ENCODE data around the gene KIF13A.
"Not testable (repeated sequence)": the region's sequence is repeated elsewhere in the genome, so short reads cannot be mapped to it uniquely, and the experiment has no call there.

The KIF13A gene

DNA sequence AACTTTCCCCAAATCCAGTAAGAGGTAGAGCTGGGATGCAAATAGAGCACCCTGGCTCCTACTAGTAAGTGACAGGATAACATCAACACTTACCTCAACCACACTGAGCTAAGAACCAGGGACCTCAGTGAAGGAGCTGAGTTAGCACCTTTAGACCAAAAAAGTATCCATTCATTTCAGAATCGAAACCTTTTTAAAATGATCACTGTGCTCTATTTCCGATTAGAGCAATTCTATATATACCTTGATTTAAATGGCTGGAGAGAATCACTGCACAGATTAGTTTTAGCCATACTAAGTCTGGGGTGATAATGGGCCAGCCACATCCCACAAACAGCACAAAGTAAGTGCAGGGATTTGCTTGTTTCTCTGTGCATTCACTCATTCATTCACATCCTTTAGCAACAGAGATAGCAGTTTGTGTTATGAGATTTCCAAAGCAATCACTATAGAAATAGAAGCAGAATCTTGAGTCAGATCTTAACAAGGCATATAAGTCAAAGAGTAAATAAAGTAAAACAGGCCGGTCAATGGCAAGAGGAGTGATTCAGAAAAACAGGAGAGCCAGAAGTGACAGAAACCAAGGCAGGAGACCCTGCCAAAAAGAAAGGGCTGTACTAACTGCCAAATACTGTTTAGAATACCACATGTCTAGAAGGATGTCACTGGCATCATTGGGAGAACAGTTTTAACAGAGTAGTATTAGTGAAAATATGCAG lies 136.3 kb downstream of the KIF13A start:
- DNase-seq = no peak
- Histone ChIP-seq H3K9me3 (no peaks in the 10 kb centered on the region), H3K4me1 (no peaks in the 10 kb centered on the region), H3K27me3 (no peaks in the 10 kb centered on the region; the same call in 1 of the 2 replicates), H3K4me3 (ENCODE audit: low read depth, low read length) (no peak overlapping the region), H3K36me3 (no peaks in the 10 kb centered on the region)
- TF ChIP-seq, protein P1, sequence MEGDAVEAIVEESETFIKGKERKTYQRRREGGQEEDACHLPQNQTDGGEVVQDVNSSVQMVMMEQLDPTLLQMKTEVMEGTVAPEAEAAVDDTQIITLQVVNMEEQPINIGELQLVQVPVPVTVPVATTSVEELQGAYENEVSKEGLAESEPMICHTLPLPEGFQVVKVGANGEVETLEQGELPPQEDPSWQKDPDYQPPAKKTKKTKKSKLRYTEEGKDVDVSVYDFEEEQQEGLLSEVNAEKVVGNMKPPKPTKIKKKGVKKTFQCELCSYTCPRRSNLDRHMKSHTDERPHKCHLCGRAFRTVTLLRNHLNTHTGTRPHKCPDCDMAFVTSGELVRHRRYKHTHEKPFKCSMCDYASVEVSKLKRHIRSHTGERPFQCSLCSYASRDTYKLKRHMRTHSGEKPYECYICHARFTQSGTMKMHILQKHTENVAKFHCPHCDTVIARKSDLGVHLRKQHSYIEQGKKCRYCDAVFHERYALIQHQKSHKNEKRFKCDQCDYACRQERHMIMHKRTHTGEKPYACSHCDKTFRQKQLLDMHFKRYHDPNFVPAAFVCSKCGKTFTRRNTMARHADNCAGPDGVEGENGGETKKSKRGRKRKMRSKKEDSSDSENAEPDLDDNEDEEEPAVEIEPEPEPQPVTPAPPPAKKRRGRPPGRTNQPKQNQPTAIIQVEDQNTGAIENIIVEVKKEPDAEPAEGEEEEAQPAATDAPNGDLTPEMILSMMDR (IDR thresholded peaks at IDR 0.05; ENCODE audit: low read depth, low read length) = no peak

DNA sequence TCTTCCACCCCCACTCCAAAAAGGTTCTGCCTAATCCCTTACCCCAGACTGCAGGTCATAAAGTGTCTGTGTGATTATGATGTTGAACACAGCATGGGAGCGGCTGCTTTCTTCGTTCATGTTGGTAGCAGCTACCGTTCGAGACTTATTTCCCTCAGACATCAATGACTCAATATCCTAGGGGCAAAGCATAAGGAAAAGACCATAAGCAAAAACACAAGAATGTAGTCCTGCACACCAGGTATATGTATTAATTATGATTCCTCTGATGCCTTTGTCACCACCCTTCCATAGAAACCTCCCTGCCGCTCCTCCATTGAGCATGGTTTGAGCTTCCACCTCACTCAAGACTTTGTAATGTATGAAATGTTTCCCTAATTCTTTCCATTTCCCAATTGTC lies 137.2 kb downstream of the KIF13A start:
- Histone ChIP-seq H3K27me3 (no peaks in the 10 kb centered on the region; the same call in 1 of the 2 replicates), H3K4me3 (ENCODE audit: low read depth, low read length) (no peak overlapping the region), H3K36me3 (no peaks in the 10 kb centered on the region), H3K4me1 (no peaks in the 10 kb centered on the region), H3K9me3 (no peaks in the 10 kb centered on the region)
- DNase-seq = no peak
- TF ChIP-seq, protein P1 (IDR thresholded peaks at IDR 0.05; ENCODE audit: low read depth, low read length) = no peak

DNA sequence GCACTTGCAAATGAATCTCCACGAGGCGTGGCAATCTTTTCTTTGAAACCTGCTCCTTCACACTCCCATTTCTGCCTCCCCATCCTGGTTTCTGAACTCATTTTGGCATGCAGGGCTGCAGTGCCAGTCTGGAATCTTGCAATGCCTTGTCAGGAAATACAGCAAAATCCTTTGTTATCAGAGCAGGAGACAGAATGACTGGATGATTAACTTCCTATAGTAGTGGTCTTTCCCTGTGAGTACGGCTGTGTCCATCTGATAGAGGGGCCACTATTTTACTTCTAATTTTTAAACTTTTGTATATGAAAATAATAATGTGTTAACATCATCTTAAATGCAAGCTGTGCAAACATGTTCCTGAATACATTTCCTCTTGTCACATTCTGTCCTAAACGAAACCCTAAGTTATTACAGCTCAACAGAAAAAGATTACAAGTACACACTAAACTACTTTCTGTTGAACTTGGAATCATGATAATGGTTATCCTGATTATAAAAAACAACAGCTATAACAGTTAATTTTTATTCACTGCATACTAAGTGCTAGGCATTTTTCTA lies 140.2 kb downstream of the KIF13A start:
- no peak for DNase-seq

DNA sequence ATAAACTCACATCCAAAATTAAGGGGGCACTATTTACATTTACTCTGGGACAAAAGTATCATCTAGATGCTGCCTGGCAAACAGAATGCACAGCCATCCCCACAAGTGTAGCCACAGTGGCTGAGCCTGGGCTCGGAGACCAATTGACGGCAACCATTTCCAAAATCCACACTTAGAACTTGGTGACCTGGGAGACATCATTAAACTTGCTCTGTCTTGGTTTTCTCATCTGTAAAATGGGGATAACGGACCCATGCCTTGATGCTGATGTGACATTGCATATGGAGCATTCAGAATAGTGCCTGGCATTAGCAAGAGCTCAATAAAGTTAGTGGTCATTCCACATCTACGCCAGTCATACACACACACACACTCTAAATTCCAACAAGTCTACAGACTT lies 140.7 kb downstream of the KIF13A start:
- H3K4me1 ChIP-seq = no peaks in the 10 kb centered on the region

More for the DNA sequence above, 140.2 kb downstream of the KIF13A start:
- H3K9me3 ChIP-seq = no peaks in the 10 kb centered on the region
- H3K4me3 ChIP-seq (ENCODE audit: low read depth, low read length) = no peak overlapping the region
- H3K4me1 ChIP-seq = no peaks in the 10 kb centered on the region
- TF ChIP-seq, protein P1 (IDR thresholded peaks at IDR 0.05; ENCODE audit: low read depth, low read length) = no peak
- H3K36me3 ChIP-seq = no peaks in the 10 kb centered on the region
- no peaks in the 10 kb centered on the region; the same call in 1 of the 2 replicates for H3K27me3 ChIP-seq

DNA sequence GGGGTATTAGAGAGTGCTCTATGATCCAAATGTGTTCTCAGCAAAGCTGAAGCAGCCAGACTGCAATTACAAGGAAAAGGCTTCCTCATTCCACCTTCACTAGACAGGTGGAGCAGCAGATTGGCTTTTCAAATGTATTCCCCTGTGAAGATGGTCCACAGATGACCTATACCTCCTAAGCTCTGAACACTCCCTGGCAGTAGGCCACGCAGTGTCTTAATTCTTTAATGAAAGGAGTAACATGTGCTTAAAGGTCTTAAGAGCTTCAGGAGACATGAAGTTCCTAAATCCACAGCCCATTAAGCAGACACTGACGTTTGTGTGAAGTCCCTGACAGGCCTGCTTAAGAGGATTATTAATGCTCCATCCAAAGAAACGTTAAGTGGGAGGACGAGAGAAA lies 141.8 kb downstream of the KIF13A start:
- no peaks in the 10 kb centered on the region for H3K9me3 ChIP-seq
- no peaks in the 10 kb centered on the region for H3K36me3 ChIP-seq
- no peaks in the 10 kb centered on the region; the same call in 1 of the 2 replicates for H3K27me3 ChIP-seq
- H3K4me1 ChIP-seq = no peaks in the 10 kb centered on the region
- TF ChIP-seq, protein P1 (IDR thresholded peaks at IDR 0.05; ENCODE audit: low read depth, low read length) = no peak
- H3K4me3 ChIP-seq (ENCODE audit: low read depth, low read length) = no peak overlapping the region
- no peak for DNase-seq

More for the DNA sequence above, 140.7 kb downstream of the KIF13A start:
- Histone ChIP-seq H3K27me3 (no peaks in the 10 kb centered on the region; the same call in 1 of the 2 replicates), H3K36me3 (no peaks in the 10 kb centered on the region), H3K9me3 (no peaks in the 10 kb centered on the region), H3K4me3 (ENCODE audit: low read depth, low read length) (no peak overlapping the region)
- DNase-seq = no peak
- TF ChIP-seq, protein P1 (IDR thresholded peaks at IDR 0.05; ENCODE audit: low read depth, low read length) = no peak

DNA sequence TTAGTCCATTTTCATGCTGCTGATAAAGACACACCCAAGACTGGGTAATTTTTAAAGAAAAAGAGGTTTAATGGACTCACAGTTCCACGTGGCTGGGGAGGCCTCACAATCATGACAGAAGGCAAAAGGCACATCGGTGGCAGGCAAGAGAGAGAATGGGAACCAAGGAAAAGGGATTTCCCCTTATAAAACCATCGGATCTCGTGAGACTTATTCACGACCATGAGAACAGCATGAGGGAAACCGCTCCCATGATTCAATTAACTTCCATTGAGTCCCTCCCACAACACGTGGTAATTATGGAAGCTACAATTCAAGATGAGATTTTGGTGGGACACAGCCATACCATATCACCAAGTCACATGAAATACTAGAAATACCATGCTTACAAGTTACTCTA lies 142.5 kb downstream of the KIF13A start:
- DNase-seq; H3K4me1 ChIP-seq; H3K4me3 ChIP-seq (ENCODE audit: low read depth, low read length); H3K9me3 ChIP-seq; H3K36me3 ChIP-seq; H3K27me3 ChIP-seq: not testable (repeated sequence)
